Activated CD8-positive, alpha-beta memory T cell treated with anti-CD3 and anti-CD28 coated beads for 4 hours (primary cell): ENCODE measurements around the gene MAD2L1BP.
"Not testable (repeated sequence)": the region's sequence is repeated elsewhere in the genome, so short reads cannot be mapped to it uniquely, and the experiment has no call there.

Experiments used
- DNase-seq, 2 donors: peaks; one replicate each; pipeline ENCODE4 v3.0.0-alpha.2; 2020; ENCODE audit warnings: low read depth in 2 of 2

Gene MAD2L1BP

GRCh38 chr6:43627008-43627825 is 8.4 kb upstream of the MAD2L1BP start:
- DNase-seq, result no peak

DNA sequence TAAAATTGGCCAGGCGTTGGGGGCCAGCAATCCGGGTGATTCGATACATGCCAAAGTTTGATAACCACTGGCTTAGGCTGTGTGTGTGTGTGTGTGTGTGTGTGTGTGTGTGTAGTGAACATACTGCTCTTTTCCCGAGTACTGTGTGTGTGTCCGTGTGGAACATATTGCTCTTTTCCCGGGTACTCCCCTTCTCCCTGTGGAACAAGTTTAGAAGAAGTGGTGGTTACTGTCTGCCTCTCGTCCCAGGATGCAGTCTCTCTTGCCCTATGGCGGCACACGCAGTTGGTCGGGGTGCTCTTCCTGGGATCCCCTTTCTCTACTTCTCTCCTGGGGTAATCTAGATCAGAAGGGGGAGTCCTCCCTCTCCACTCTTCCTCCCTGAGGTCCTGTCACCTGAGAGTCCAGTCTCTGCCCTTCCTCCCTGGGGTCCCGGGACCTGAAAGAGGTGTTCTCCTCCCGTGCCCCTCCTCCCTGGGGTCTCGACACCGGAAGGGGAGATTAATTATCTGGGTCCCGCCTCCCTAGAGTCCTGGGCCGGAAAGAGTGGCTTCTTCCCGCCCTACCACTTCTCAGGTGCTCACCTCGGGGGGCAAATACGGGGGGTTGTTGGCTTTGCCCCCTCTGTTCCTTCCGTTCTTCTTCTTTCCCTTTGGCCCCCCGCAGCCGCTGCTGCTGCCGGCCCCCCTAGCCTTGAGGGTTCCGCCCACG is 7.1 kb upstream of the MAD2L1BP start:
- no peak for DNase-seq

- DNase-seq, result peak; percentile 93 to 95
Measured at GRCh38 chr6:43629104-43629504, 6.5 kb upstream of the MAD2L1BP start, which contains the start of gene GTPBP2. TSS of gene GTPBP2 (minus strand) at chr6:43629264. CDS start at chr6:43629162, 102 bp downstream.

GRCh38 chr6:43629505-43630300 is 5.9 kb upstream of the MAD2L1BP start:
- peak; percentile 69 to 70 for DNase-seq

- DNase-seq, result no peak
Measured at GRCh38 chr6:43630980-43631619, 4.5 kb upstream of the MAD2L1BP start.

DNA sequence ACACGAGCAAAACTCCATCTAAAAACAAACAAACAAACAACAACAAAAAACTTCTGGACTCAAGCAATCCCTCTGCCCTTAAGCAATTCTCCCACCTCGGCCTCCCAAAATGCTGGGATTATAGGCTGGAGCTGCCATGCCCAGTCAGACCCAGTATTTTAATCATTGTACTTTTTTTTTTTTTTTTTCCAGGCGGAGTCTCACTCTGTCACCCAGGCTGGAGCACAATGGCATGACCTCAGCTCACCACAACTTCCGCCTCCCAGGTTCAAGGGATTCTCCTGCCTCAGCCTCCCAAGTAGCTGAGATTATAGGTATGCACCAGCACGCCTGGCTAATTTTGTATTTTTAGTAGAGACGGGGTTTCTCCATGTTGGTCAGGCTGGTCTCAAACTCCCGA is 2.6 kb upstream of the MAD2L1BP start:
- DNase-seq, result not testable (repeated sequence)

DNA sequence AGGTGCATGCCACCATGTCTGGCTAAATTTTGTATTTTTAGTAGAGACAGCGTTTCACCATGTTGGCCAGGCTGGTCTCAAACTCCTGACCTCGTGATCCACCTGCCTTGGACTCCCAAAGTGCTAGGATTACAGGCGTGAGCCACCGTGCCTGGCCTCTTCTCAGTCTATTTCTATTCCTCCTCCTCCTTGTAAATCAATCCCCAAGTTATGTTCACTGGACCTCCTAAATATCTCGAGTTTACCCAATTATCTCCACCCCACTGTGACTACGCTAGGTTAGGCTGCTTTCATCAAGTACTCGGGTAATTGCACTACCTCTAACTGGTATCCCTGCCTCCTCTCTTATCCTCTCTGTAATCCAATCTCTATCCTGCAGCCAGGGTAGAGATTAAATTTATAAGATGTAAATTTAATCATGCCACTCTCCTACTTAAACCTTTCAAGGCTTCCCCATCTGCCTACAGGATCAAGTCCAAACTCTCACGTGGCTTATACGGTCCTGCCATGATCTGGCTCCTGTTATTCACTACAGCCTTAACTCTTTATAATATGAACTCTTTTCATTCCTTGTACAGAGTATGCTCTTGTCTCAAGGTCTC is 837 bp upstream of the MAD2L1BP start:
- DNase-seq, result no peak

DNA sequence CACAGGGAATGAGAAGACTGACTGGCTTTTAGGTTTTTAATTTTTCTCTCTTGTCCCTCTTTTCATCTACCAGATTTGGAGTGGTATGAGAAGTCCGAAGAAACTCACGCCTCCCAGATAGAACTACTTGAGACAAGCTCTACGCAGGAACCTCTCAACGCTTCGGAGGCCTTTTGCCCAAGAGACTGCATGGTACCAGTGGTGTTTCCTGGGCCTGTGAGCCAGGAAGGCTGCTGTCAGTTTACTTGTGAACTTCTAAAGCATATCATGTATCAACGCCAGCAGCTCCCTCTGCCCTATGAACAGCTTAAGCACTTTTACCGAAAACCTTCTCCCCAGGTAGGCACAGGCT is 644 bp downstream of the MAD2L1BP start:
- no peak for DNase-seq

DNA sequence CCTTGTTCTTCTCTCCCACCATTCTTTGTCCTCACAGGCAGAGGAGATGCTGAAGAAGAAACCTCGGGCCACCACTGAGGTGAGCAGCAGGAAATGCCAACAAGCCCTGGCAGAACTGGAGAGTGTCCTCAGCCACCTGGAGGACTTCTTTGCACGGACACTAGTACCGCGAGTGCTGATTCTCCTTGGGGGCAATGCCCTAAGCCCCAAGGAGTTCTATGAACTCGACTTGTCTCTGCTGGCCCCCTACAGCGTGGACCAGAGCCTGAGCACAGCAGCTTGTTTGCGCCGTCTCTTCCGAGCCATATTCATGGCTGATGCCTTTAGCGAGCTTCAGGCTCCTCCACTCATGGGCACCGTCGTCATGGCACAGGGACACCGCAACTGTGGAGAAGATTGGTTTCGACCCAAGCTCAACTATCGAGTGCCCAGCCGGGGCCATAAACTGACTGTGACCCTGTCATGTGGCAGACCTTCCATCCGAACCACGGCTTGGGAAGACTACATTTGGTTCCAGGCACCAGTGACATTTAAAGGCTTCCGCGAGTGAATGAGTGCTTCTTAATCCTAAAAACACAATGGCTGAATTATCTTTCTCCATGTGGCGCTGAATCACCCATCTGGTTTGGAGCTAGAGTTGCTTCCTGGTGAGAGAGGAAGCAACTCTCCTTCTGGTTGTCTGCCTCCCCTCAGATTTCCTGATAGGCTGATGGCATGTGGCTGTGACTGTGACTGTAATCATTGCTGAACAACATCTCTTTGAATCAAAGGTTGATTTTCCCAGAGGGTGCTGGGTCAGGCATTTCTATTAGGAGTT is 4.6 kb downstream of the MAD2L1BP start:
- DNase-seq, result no peak

DNA sequence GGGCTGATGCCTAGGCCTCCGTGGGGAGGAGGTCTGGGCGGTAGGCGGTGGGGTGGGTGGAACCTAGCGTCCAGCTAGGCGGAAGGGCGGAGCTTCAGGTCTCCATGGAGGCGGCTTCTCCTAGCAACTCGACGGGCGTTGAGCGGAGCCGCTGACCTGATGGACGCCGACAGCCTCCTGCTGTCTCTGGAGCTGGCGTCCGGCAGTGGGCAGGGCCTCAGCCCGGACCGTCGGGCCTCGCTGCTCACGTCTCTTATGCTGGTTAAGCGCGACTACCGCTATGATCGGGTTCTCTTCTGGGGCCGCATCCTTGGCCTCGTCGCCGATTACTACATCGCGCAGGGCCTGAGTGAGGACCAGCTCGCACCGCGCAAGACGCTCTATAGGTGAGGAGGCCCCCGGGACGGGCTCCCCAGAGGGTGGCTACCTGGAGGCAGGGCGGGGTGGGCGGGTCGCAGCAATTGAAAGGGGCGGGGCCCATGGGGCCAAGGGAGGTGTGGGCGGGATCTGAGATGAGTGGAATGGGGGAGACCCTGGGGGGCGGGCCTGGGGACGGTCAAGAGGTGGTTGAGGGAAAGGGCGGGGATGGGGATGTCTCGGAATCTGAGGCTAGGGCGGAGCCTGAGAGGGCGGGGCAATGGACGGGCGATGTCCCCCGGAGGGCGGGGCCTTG is 9.4 kb downstream of the MAD2L1BP start, which contains the start of gene RSPH9:
Gene RSPH9 (plus strand): TSS at position 97 of the 673 bp plus-strand sequence. CDS start 63 bp downstream, at position 160.
- no peak for DNase-seq

- no peak for DNase-seq
Measured at GRCh38 chr6:43645613-43645964, 9.9 kb downstream of the MAD2L1BP start.

GRCh38 chr6:43647613-43648012 is 12.0 kb downstream of the MAD2L1BP start:
- no peak for DNase-seq

GRCh38 chr6:43648248-43648647 is 12.6 kb downstream of the MAD2L1BP start:
- no peak for DNase-seq

DNA sequence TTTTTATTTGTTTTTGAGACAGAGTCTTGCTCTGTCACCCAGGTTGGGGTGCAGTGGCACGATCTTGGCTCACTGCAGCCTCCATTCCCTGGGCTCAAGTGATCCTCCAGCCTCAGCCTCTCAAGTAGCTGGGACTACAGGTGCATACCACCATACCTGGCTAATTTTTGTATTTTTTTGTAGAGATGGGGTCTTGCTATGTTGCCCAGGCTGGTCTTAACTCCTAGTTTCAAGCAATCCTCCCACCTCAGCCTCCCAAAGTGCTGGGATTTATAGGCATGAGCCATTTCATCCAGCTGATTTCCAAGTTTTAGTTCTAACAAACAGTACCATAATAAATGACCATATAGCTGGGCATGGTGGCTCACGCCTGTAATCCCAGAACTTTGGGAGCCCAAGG is 17.2 kb downstream of the MAD2L1BP start:
- DNase-seq, result not testable (repeated sequence)

DNA sequence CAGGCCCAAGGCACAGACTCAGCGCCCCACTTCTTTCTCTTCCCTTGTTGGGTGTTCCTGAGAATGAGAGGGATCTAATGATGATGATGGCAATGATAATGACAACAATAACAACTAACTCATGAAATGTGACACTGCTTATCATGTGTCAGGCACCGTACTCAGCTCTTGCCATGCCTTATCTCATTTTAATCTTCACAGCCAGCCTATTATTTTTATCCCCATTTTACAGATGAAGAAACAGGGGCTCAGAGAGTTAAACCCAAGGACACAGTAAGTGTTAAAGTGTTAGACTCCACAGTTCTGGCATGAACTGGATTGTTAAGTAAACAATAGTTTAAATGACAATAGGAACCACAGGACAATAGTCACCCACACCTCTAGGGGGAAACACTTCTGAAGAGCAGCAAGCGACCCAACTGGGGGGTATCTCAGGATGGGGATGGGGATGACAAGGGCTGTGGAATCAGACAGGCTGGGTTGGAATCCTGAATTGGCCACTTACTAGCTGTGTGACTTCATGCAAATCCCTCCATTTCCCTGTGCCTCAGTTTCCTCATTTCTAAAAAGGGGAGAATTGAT is 21.7 kb downstream of the MAD2L1BP start:
- DNase-seq, result no peak

DNA sequence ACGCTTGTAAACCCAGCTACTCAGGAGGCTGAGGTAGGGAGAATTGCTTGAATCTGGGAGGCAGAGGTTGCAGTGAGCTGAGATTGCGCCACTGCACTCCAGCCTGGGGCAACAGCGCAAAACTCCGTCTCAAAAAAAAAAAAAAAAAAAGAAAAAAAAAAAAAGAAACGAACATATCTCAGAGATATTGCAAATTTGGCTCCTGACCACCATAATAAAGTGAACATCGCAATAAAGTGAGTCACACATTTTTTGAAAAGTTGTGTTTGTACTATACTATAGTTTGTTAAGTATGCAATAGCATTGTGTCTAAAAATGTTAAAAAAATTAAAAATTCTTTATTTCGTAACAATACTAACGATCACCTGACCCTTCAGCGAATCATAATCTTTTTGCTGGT is 22.5 kb downstream of the MAD2L1BP start:
- DNase-seq, result no peak

- not testable (repeated sequence) for DNase-seq
Measured at GRCh38 chr6:43662948-43663347, 27.3 kb downstream of the MAD2L1BP start.

- DNase-seq, result no peak
Measured at GRCh38 chr6:43665376-43665775, 29.7 kb downstream of the MAD2L1BP start.

DNA sequence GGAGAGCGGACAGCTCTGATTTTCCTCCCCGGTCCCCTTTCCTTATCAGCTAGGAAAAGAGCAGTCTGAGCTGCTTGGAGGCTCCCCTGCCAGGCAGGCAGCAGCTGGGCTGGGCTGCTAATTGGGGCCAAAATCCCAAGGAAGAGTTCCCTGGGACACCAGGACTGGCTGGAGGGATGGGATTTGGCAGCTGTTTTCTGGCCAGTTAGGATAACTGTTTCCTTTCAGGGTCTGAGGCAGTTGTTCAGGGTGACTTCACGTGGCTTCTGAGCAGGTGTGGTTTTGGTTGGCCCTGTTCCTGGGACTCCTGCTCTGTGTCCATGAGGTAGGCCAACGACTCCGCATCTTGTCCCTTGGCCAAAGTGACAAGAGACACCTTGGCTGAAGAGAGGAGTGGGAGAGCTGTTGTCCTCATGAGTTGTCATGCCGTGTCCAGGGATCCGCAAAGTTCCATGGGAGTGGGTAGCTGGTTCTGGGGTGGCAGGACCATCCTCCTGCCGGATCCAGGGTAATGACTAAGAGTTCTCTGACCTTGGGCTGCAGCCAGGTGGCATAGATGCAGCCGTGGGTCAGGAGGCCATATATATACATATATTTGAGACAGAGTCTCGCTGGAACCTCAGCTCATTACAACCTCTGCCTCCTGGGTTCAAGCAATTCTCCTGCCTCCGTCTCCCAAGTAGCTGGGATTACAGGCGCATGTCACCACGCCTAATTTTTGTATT is 30.7 kb downstream of the MAD2L1BP start:
- DNase-seq, result no peak
